ENCODE measurements around the gene PPP1R16B. TPM values are rescaled to one million over a fixed set of nuclear protein-coding genes. Genes with fewer than 3 reads are reported as not detected.

PPP1R16B gene
- total and polyA plus RNA-seq, 10 of the 15 experiments (the other 5 are each of a cell fraction or from before 2014, with no cell fraction given): 13.4 to 90.2 (median 66.7) TPM

GRCh38 chr20:38873050-38873581, 67.6 kb downstream of the PPP1R16B start (continued):
- TF ChIP-seq CBX5 (IDR thresholded peaks at IDR 0.05; ENCODE audit: low read depth): 0 out of 2 replicates have a peak, but pooled peaks have one; percentile 80
- peak; percentile 80 to 86 for TF ChIP-seq BHLHE40 (IDR thresholded peaks at IDR 0.05; ENCODE audit: borderline replicate concordance in 1 of 2, low read depth in 2 of 2, low read length in 1 of 2)
- peak; percentile 91 for TF ChIP-seq DPF2 (IDR thresholded peaks at IDR 0.05)
- peak; percentile 21; the same call in 1 of the 2 replicates for TF ChIP-seq YY1 (IDR thresholded peaks at IDR 0.05; ENCODE audit: low read depth, low read length)
- TF ChIP-seq PAX5 (IDR thresholded peaks at IDR 0.05; ENCODE audit: borderline replicate concordance, low read depth, low read length): peak; percentile 94
- peak; percentile 54 for TF ChIP-seq CUX1 (IDR thresholded peaks at IDR 0.05; ENCODE audit: insufficient replicate concordance, low read depth, low read length)
- TF ChIP-seq GABPA (IDR thresholded peaks at IDR 0.05; ENCODE audit: low read depth): 0 out of 2 replicates have a peak, but pooled peaks have one; percentile 47
- no peak for TF ChIP-seq FOS (IDR thresholded peaks at IDR 0.05; ENCODE audit: borderline replicate concordance, extremely low read depth, insufficient read length)
- TF ChIP-seq IKZF1 (conservative IDR thresholded peaks at IDR 0.05): peak; percentile 96
- peak; percentile 88; the same call in 1 of the 2 replicates for TF ChIP-seq TCF3 (IDR thresholded peaks at IDR 0.05; ENCODE audit: borderline replicate concordance, insufficient read depth, low read depth, low read length)
- TF ChIP-seq ASH2L (IDR thresholded peaks at IDR 0.05; ENCODE audit: borderline replicate concordance, low read depth): 0 out of 2 replicates have a peak, but pooled peaks have one; percentile 10
- TF ChIP-seq ZNF24 (IDR thresholded peaks at IDR 0.05): 0 out of 2 replicates have a peak, but pooled peaks have one; percentile 9
- peak; percentile 99 for TF ChIP-seq SKIL (IDR thresholded peaks at IDR 0.05; ENCODE audit: low read depth, poor library complexity, severe bottlenecking)
- TF ChIP-seq TAF1 (IDR thresholded peaks at IDR 0.05; ENCODE audit: borderline replicate concordance, low read depth, low read length): peak; percentile 61; the same call in 1 of the 2 replicates
- no peak for TF ChIP-seq E2F4 (IDR thresholded peaks at IDR 0.05; ENCODE audit: low read depth, low read length)
- no peak for TF ChIP-seq KAT2A (conservative IDR thresholded peaks at IDR 0.05; ENCODE audit: control insufficient read depth, low read depth, low read length)
- TF ChIP-seq, protein P1, sequence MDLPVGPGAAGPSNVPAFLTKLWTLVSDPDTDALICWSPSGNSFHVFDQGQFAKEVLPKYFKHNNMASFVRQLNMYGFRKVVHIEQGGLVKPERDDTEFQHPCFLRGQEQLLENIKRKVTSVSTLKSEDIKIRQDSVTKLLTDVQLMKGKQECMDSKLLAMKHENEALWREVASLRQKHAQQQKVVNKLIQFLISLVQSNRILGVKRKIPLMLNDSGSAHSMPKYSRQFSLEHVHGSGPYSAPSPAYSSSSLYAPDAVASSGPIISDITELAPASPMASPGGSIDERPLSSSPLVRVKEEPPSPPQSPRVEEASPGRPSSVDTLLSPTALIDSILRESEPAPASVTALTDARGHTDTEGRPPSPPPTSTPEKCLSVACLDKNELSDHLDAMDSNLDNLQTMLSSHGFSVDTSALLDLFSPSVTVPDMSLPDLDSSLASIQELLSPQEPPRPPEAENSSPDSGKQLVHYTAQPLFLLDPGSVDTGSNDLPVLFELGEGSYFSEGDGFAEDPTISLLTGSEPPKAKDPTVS (IDR thresholded peaks at IDR 0.05; ENCODE audit: low read depth, low read length): no peak
- TF ChIP-seq SMAD1 (IDR thresholded peaks at IDR 0.05; ENCODE audit: low read depth, partially characterized antibody): peak; percentile 82
- TF ChIP-seq NFYA (IDR thresholded peaks at IDR 0.05; ENCODE audit: borderline replicate concordance, low read depth, low read length): no peak
- TF ChIP-seq SPI1 (IDR thresholded peaks at IDR 0.05; ENCODE audit: borderline replicate concordance, insufficient read depth, low read depth, low read length): peak; percentile 86

Data from GM12878 (cell line).